Type B pancreatic cell (in vitro differentiated cells): ENCODE data around the gene DEFB129. TPM values are rescaled to one million over a fixed set of nuclear protein-coding genes. Genes with fewer than 3 reads are reported as not detected.
A peak's percentile ranks its signal among the peaks of the same experiment; 100 is the strongest.
"Not testable (repeated sequence)": the region's sequence is repeated elsewhere in the genome, so short reads cannot be mapped to it uniquely, and the experiment has no call there.

Source experiments
- DNase-seq: peaks from one replicate; pipeline ENCODE4 v3.0.0; 2021; ENCODE audit warnings: mixed read lengths; ENCODE audit not compliant: unreplicated experiment; ENCODE audit errors: extremely low spot score
- H3K27ac Mint-ChIP-seq: 2 replicates; pipeline ENCODE4 v1.8.0; 2021; ENCODE audit warnings: mild to moderate bottlenecking, mixed read lengths
- H3K27me3 Mint-ChIP-seq: 2 replicates; pipeline ENCODE4 v1.8.0; 2021; ENCODE audit warnings: mixed read lengths
- H3K36me3 Mint-ChIP-seq: 2 replicates; pipeline ENCODE4 v1.8.0; 2021; ENCODE audit warnings: mixed read lengths
- H3K4me1 Mint-ChIP-seq: one replicate; pipeline ENCODE4 v1.8.0; 2021; ENCODE audit warnings: mixed read lengths; ENCODE audit not compliant: unreplicated experiment
- H3K4me3 Mint-ChIP-seq: 2 replicates; pipeline ENCODE4 v1.8.0; 2021; ENCODE audit warnings: mild to moderate bottlenecking, mixed read lengths
- H3K9me3 Mint-ChIP-seq: 2 replicates; pipeline ENCODE4 v1.8.0; 2021; ENCODE audit warnings: mixed read lengths
- total RNA-seq: library from RNA; stranded (reverse); gene quantifications from 2 replicates; pipeline ENCODE4 v1.2.1, GENCODE V29; 2021; ENCODE audit warnings: low replicate concordance
- TF ChIP-seq, protein P1 (sequence below): fragments of 200-600 bp; sonication (generic); conservative IDR thresholded peaks from 2 replicates; pipeline ENCODE4 v1.5.0; 2021; ENCODE audit warnings: antibody characterized with exemption, mild to moderate bottlenecking

DEFB129 gene
- total RNA-seq, 1 donor from 2014 or later, result not detected

DNA sequence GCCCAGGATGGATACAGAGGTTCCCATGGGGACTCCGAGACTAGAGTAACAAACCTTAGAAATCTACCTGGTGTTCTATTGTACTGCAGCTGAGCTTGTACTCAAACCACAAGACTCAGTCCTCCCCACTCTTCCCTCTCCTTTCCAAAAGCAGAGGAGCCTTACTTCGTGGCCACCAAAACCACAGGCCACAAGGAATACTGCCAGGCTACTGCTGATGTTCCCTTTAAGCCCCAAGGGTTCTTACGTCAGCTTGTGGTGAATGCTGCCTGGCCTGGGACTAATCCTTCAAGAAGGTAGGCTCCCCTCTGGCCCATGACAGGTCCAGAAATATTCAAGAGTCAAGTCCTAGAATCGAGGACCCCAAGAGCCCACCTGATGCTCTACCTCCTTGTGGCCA, 27.1 kb upstream of the DEFB129 start:
- DNase-seq, result no peak
- Mint-ChIP-seq H3K9me3 (no peaks in the 10 kb centered on the region), H3K4me3 (no peak overlapping the region), H3K4me1 (no peaks in the 10 kb centered on the region), H3K27ac (no peak overlapping the region), H3K36me3 (no peaks in the 10 kb centered on the region), H3K27me3 (peaks cover 60% of the 10 kb centered on the region)
- TF ChIP-seq, protein P1, sequence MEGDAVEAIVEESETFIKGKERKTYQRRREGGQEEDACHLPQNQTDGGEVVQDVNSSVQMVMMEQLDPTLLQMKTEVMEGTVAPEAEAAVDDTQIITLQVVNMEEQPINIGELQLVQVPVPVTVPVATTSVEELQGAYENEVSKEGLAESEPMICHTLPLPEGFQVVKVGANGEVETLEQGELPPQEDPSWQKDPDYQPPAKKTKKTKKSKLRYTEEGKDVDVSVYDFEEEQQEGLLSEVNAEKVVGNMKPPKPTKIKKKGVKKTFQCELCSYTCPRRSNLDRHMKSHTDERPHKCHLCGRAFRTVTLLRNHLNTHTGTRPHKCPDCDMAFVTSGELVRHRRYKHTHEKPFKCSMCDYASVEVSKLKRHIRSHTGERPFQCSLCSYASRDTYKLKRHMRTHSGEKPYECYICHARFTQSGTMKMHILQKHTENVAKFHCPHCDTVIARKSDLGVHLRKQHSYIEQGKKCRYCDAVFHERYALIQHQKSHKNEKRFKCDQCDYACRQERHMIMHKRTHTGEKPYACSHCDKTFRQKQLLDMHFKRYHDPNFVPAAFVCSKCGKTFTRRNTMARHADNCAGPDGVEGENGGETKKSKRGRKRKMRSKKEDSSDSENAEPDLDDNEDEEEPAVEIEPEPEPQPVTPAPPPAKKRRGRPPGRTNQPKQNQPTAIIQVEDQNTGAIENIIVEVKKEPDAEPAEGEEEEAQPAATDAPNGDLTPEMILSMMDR, result no peak

GRCh38 chr20:203630-204029, 23.4 kb upstream of the DEFB129 start:
- H3K36me3 Mint-ChIP-seq, H3K4me3 Mint-ChIP-seq, H3K4me1 Mint-ChIP-seq, H3K9me3 Mint-ChIP-seq, H3K27ac Mint-ChIP-seq, DNase-seq: not testable (repeated sequence)
- H3K27me3 Mint-ChIP-seq, result peaks cover 49% of the 10 kb centered on the region

GRCh38 chr20:208942-209566, 18.0 kb upstream of the DEFB129 start:
- H3K9me3 Mint-ChIP-seq, result no peaks in the 10 kb centered on the region
- no peaks in the 10 kb centered on the region for H3K36me3 Mint-ChIP-seq
- H3K27ac Mint-ChIP-seq, result no peak overlapping the region
- no peaks in the 10 kb centered on the region for H3K4me1 Mint-ChIP-seq
- TF ChIP-seq, protein P1, result peak; percentile 71
- H3K27me3 Mint-ChIP-seq, result peaks cover 63% of the 10 kb centered on the region
- no peak for DNase-seq
- H3K4me3 Mint-ChIP-seq, result no peak overlapping the region

DNA sequence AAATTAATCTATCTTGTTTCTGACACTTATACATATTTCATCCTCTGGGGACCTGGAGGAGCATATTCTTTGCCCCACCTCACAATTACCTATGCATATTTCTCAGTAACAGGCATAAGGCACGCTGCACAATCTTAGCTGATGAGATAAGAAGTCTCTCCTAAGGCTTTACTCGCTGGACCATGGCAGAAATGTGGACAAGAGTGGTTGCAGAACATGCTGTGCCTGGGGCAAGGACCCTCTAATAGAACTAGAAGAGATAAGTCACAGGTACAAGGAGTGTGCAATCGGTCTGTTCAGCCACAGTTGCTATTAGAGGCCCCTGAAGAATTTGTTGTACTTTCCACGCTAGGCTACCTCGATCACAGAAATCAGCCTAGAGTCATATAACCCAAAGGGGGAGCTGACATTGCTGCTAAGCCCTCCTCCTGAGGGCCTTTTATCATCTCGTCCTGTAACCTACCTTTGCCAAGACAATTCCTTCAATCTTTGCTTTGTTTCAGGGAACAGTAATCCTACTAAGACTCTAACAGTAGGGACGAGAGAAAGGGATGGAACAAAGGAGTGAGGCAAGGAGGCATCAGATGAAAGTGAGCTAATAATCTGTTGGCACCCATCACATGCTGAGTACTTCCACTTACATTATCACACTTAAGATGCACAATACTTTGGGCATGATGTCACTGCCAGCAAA, 16.1 kb upstream of the DEFB129 start:
- H3K27ac Mint-ChIP-seq, result no peak overlapping the region
- no peaks in the 10 kb centered on the region for H3K4me1 Mint-ChIP-seq
- no peak for DNase-seq
- H3K9me3 Mint-ChIP-seq, result no peaks in the 10 kb centered on the region
- TF ChIP-seq, protein P1, result no peak
- peaks cover 48% of the 10 kb centered on the region for H3K27me3 Mint-ChIP-seq
- no peaks in the 10 kb centered on the region for H3K36me3 Mint-ChIP-seq
- no peak overlapping the region for H3K4me3 Mint-ChIP-seq

- peaks cover 63% of the 10 kb centered on the region for H3K27me3 Mint-ChIP-seq
- no peaks in the 10 kb centered on the region for H3K4me1 Mint-ChIP-seq
- TF ChIP-seq, protein P1, result no peak
- no peak overlapping the region for H3K27ac Mint-ChIP-seq
- H3K4me3 Mint-ChIP-seq, result no peak overlapping the region
- no peak for DNase-seq
- H3K9me3 Mint-ChIP-seq, result no peaks in the 10 kb centered on the region
- H3K36me3 Mint-ChIP-seq, result no peaks in the 10 kb centered on the region
Observed at GRCh38 chr20:214383-214782, 12.7 kb upstream of the DEFB129 start.

- H3K36me3 Mint-ChIP-seq, result no peaks in the 10 kb centered on the region
- TF ChIP-seq, protein P1, result no peak
- no peaks in the 10 kb centered on the region for H3K4me1 Mint-ChIP-seq
- H3K27me3 Mint-ChIP-seq, result peaks cover 69% of the 10 kb centered on the region
- H3K27ac Mint-ChIP-seq, result no peak overlapping the region
- H3K9me3 Mint-ChIP-seq, result no peaks in the 10 kb centered on the region
- H3K4me3 Mint-ChIP-seq, result no peak overlapping the region
- no peak for DNase-seq
Observed at GRCh38 chr20:215796-216195, 11.3 kb upstream of the DEFB129 start.
